GM18505 (cell line): ENCODE data around the gene UCK1.
A peak's percentile ranks its signal among the peaks of the same experiment; 100 is the strongest.

Source experiments
- ATAC-seq: cut with Tn5 transposase; IDR thresholded peaks from one replicate; pipeline ENCODE4 v1.9.1; 2021; ENCODE audit not compliant: unreplicated experiment
- POLR2A ChIP-seq: IDR thresholded peaks from 4 replicates; pipeline ENCODE4 v1.6.1; 2011; ENCODE audit warnings: borderline replicate concordance; ENCODE audit not compliant: insufficient read depth, insufficient read length; ENCODE audit errors: extremely low read depth

UCK1 gene

DNA sequence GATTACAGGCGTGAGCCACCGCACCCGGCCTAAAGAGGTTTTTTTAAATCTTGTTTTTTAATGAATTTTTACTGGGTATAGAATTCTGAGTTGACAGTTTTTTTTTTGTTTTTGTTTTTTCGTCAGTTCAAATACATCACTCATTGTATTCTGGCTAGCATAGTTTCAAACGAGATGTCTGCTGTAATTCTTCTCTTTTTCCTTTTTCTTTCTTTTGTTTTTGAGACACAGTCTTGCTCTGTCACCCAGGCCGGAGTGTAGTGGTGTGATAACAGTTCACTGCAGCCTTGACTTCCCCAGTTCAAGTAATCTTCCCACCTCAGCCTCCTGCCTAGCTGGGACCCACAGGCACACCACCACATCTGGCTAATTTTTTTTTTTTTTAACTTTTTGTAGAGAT is 12.1 kb upstream of the UCK1 start:
- no peak for TF ChIP-seq POLR2A

DNA sequence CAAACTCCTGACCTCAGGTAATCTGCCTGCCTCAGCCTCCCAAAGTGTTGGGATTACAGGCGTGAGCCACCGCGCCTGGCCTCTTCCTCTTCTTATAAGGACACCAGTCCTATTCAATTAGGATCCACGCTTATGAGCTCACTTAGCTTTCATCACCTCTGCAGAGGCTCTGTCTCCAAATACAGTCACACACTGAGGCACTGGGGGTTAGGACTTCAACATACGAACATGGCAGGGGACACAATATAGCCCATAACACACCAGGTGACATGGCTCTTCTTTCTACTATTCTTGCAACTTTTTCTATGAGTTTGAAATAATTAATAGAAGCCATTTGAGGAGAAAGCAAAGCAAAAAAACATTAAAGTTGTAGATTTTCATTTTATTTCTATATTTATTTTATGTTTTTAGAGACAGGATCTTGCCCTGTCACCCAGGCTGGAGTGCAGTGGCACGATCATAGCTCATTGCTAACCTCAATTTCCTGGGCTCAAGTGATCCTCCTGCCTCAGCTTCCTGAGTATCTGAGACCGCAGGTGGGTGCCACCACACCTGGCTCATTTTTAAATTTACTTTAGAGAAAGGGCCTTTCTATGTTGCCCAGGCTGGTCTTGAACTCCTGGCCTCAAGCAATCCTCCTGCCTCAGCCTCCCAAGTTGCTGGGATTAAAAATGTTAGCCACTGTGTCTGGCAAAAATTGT is 8.3 kb upstream of the UCK1 start:
- no peak for ATAC-seq
- no peak for TF ChIP-seq POLR2A

More for the DNA sequence above, 12.1 kb upstream of the UCK1 start:
- ATAC-seq: no peak

DNA sequence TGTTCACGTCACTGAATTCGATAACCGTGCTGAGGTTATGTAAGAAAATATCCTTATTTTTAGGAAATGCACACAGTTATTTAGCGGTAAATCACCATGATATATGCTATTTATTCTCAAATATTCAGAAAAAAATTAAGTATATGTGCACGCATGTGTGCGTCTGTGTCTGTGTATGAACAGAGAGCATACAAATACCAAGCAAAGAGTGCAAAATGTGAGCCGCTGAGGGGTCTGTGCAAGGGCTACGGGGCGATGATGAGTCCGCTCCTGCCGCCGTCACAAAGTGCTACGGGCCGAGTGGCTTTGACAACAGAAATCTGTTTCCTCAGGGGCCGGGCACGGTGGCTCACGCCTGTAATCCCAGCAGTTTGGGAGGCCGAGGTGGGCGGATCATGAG is 6.9 kb upstream of the UCK1 start:
- TF ChIP-seq POLR2A: no peak
- ATAC-seq: no peak

DNA sequence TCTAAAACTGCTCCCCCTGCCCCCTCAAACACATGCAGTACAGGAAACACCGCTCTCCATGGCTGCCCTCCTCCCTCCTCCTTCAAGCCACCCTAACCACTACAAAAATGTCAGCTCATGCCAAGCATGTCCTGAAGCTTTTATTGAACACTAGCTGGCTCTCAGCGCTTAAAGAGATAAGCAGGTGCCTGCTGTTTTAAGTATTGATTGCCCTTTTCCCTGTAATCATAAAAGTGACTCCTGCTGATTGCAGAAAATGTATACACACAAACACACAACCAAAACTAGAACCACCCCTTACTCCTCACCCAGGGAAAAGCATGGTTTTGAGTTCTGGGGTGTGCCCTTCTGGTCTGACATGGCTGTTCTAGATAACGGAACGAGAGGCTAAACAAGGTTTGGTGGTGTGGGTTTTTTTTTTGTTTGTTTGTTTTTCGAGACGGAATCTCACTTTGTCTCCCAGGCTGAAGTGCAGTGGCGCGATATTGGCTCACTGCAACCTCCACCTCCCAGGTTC is 3.7 kb upstream of the UCK1 start:
- ATAC-seq: no peak

DNA sequence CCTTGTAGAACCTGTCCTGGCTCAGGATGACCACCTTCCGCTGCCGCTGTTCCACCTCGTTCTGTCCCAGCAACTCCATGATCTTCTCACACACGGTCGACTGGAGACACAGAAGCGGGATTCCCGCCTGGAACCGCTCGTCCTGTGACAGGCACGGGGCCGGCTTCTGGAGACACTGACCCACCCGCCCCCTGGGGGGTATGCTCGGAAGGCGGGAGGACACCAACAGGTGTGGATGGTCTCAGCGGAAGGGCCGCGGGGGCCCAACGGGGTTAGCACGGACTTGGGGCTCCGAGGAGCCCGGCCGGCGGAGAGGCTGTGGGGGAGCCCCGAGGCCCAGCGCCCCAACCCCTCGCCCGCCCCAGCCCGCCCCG is 530 bp downstream of the UCK1 start:
- ATAC-seq: peak; percentile 7
- no peak for TF ChIP-seq POLR2A

More for the DNA sequence above, 3.7 kb upstream of the UCK1 start:
- TF ChIP-seq POLR2A: no peak

DNA sequence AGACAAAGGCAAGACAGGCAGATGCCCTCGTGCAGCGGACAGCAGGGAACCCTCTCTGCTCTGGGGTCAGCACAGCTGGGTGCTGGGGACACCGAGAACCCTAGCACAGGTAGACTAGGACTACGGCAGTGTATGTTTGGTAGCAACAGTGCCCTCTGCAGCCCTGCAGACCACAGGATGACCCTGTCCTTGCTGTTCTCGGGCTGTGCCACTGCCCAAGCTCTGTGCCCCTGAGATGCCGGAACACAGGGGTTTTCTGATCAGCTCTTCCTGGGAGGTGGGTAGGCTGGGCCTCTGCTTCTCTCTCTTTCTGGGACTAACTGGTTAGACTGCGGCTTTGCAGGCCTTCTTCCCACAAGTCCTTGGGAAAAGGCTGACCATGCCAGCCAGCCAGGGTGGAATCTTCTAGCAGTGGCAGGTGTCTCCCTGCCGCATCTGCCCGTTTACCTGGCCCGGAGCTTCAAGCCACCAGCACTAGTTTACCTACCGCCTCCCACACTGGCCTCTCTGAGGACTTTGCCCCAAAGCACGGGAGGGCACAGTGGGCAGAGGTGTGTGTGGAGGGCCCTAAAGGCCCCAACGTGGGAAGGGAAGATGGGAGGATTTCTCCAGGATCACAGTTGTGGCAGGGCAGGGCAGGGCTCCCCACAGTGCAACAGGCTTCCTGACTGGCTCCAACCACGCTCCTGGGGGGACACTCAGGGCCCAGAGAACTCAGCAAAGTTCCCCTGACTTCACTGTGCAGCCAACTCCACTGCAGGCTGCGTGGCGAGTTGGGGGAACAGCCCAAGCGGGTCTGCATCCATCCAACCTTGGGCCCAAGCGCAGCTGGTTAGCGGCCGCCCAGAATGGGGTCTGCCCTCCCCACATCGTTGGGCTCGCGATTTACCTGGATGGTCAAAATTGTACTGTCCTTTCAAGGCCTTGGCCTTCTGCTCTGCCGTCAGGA is 1.2 kb downstream of the UCK1 start:
- no peak for TF ChIP-seq POLR2A
- ATAC-seq: no peak

DNA sequence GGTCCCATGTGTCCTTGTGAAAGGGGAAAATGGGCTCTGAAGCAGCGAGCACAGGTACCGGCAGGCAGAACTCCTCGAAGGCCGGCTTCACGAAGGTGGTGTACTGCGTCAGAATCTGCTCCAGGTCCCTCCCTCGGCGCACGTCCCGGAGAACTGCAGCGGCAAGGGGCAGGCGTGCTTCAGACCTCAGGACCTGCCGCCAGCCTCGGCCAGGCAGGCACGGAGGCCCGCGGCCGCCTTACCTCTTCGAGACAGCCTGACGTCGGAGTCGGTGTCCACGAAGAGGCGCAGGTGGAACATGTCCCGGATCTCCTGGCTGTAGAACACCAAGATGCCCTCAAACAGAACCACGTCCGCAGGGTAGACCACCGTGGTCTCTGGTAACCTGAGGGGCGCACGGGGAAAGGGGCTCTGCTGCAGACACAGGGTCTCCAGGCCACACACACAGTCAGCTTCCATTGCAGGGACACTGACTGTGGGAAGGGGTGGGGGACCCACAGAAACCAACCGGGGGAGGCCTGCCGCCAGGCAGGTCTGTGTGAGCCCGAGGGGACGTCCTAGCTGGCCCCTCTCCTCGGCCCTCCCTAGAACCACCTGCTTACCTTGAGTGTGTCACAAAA is 2.1 kb downstream of the UCK1 start:
- TF ChIP-seq POLR2A: no peak
- no peak for ATAC-seq

DNA sequence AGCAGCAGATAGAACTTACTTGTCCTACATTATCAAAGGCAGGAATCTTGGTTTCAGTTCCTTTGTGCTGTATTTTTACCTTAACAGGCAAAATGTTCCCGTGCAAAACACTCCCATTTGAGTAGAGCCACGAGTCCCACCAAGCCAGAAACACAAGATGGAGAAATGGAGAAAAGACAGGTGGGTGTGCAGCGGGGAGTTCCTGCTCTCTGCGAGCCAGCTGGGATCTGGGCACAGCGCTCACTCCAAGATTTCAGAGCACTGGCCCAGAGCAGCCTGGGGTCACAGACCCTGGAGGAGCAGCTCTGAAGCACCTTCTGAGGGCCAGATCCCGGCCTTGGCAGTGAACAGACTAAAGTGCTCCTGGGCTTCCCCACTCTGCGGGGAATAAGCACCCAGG is 2.9 kb downstream of the UCK1 start:
- no peak for TF ChIP-seq POLR2A
- no peak for ATAC-seq

DNA sequence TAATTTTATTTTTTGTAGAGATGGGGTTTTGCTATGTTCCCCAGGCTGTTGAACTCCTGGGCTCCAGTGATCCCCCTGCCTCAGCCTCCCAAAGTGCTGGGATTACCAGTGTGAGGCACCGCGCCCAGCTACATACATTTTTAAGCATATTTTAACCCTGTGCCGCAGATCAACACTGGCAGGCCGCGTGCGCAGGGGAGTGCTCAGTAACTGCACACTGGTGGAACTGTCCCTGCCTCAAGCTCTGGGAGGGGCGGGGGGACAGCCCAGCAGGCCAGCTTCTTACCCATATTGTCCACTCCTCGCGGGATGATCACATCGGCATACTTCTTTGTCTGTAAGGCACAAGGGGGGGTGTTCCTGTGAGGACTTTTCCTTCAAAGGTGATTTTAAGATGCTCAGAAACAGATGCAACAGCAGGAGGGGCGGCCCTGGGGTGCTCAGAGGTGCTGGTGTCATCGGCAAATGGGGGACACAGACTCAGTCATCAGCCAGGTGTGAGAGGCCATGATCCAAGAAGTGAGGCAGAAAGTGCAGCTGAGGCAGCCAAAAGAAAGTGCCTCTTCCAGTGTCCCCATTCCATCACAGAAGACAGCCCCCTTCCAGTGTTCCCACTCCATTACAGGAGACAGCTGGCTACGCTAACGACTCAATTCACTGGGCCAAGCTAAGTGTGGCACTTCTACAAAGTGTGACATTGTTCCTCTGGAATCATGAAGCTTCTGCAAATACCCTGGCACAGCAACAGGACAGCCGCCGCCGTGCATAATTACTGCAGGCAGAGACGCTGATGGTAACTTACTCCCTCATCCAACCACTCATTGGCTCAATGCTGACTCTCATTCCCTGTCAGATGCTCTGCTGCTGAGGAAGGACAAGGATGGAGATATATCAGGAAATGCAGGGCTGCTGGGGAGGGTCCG is 5.2 kb downstream of the UCK1 start:
- TF ChIP-seq POLR2A: no peak
- no peak for ATAC-seq

DNA sequence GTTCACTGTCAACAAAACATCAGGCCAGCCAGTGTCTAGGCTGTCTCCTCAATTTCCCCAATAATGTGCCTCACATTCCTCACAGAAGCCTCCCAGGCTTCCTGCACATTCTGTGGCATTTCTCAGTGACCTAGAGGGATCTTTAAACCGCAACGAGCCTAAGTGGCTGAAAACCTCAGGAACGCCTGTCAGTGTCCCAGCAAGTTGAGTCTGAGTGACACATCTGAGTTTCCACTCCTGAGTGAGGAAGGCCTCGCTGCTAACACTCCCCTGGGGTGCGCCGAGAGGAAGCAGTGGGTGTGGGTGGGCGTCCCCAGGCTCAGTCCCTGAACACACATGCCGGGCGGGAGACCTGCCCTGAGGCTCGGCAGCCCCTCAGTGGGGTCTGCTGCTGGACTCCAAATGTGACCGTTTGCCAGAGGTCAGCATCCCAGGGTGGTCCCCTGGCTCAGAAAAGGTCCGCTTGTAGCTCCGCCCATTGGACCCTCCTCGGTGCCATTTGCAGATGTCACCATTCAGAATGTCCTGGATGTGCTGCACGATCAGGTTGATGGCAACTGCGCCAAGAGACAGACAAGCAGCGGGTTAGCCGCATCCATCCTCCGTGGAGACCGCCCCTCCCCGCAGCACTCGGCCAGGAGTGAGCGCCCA is 6.3 kb downstream of the UCK1 start:
- no peak for TF ChIP-seq POLR2A
- no peak for ATAC-seq

DNA sequence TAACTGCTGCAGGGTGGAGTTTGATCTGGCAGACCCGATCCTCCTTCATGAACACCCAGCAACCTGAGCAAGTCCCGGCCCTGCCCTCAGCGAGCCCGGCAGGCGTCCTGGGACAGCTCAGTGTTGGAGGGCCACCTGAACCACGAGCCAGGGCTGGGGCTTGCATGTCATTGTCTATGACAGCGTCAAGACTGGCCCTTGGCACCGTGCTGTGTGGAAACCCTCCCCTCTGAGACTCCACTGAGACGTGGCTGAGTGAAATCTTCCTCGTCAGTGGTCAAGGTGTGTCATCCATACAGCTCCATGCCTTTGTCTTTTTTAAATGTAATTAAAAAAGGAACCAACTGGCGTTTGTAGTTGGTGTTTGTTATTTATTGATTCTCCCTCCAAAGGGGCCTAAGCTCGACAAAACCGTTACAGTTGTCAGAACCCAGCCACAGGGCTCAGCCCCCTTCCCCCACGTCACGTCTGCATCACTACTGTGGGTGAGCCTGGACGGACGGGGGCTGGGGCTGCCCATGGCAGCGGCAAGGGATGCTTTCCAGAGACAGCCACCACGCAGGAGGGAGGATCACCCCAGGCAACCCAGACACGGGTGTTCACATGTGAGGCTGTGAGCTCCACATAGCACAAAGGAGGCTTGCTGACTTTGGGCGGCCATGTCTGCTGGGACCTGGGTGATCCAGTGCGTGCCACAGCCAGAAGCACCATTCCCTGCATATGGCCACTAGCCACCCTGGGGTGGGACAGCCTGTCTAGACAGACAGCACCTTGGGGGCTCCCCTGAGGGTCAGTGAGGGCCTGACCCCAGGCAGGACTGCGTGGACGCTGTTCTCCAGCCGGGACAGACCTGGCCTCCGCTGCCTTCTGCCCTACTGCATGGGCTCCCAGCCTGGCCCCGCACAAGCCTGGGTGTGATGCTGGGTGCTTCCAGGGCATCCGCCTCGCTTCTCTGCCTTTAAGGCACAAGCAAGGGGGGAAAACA is 7.3 kb downstream of the UCK1 start:
- no peak for ATAC-seq
- no peak for TF ChIP-seq POLR2A
